Articular chondrocyte of knee joint (primary cell): ENCODE measurements around the gene DARS2. TPM values are rescaled to one million over a fixed set of nuclear protein-coding genes. Genes with fewer than 3 reads are reported as not detected.

ENCODE experiments used
- small RNA-seq: library from RNA; depleted of rRNA; stranded (forward); fragments of <200 nt; gene quantifications from one replicate; pipeline ENCODE3, GENCODE V24; 2012
- total RNA-seq: library from RNA; depleted of rRNA; stranded (reverse); fragments of >200 nt; gene quantifications from 2 replicates; pipeline ENCODE4 v1.2.3, GENCODE V29; 2012

The DARS2 gene
- total RNA-seq: 15.2 and 17.5 TPM in 2 replicates

GRCh38 chr1:173824315-173825081 is at the start of gene DARS2, which contains the start of gene CENPL:
Gene DARS2 (plus strand): TSS chr1:173824673. CDS start chr1:173825230, 557 bp downstream.
Gene CENPL (minus strand): TSS chr1:173824883. CDS start chr1:173811299, 13,584 bp downstream.

GRCh38 chr1:173867753-173868265 is 43.3 kb downstream of the DARS2 start, which contains the start of gene GAS5:
Gene GAS5 (minus strand): TSS chr1:173867989.

GRCh38 chr1:173868266-173869020 is 44.0 kb downstream of the DARS2 start, which contains the start of gene ZBTB37:
Gene ZBTB37 (plus strand): TSS chr1:173868380. CDS start chr1:173870226, 1,846 bp downstream.

Small RNAs within 50 kb of the gene (small RNA-seq; reads per million reads assigned to genes)
- not detected for gene RF00019

Other genes with a start within 250 kb of the DARS2 start
- gene SLC9C2, start 221.6 kb upstream of the DARS2 start, total RNA-seq: under 0.01 TPM in 1 of 2 replicates, not detected in the other
- gene TEX50, start 189.3 kb upstream of the DARS2 start, total RNA-seq: not detected in 2 replicates
- gene ANKRD45, start 154.8 kb upstream of the DARS2 start, total RNA-seq: 0.65 and 1.8 TPM in 2 replicates
- gene KLHL20, start 109.7 kb upstream of the DARS2 start, total RNA-seq: 32.1 and 34.8 TPM in 2 replicates
- gene CENPL, start 210 bp downstream of the DARS2 start, total RNA-seq: 16.1 and 22.4 TPM in 2 replicates
- gene GAS5, start 43.3 kb downstream of the DARS2 start, total RNA-seq: 385 and 436 TPM in 2 replicates
- gene ZBTB37, start 43.7 kb downstream of the DARS2 start, total RNA-seq: 11.0 and 12.5 TPM in 2 replicates
- gene SERPINC1, start 92.7 kb downstream of the DARS2 start, total RNA-seq: 0.11 TPM in 1 of 2 replicates, not detected in the other
- 36.6 and 47.5 TPM in 2 replicates for gene RC3H1, start 197.7 kb downstream of the DARS2 start, total RNA-seq